GM18868 (cell line): ENCODE results near the gene HSD17B13.
A peak's percentile ranks its signal among the peaks of the same experiment; 100 is the strongest.
"Not testable (repeated sequence)": the region's sequence is repeated elsewhere in the genome, so short reads cannot be mapped to it uniquely, and the experiment has no call there.

Experiments
- ATAC-seq: cut with Tn5 transposase; IDR thresholded peaks from one replicate; pipeline ENCODE4 v1.9.1; 2021; ENCODE audit warnings: mild to moderate bottlenecking, moderate library complexity; ENCODE audit not compliant: unreplicated experiment

HSD17B13 gene

GRCh38 chr4:87317527-87317926 is 5.2 kb downstream of the HSD17B13 start:
- no peak for ATAC-seq

- ATAC-seq = no peak
Measured at GRCh38 chr4:87316961-87317360, 5.7 kb downstream of the HSD17B13 start.

- not testable (repeated sequence) for ATAC-seq
Measured at GRCh38 chr4:87315000-87315399, 7.7 kb downstream of the HSD17B13 start.

- ATAC-seq = no peak
Measured at GRCh38 chr4:87313756-87314155, 8.9 kb downstream of the HSD17B13 start.

GRCh38 chr4:87311684-87312083 is 11.0 kb downstream of the HSD17B13 start:
- ATAC-seq = no peak

GRCh38 chr4:87310691-87311335 is 11.9 kb downstream of the HSD17B13 start:
- no peak for ATAC-seq

- ATAC-seq = no peak
Measured at GRCh38 chr4:87309625-87310024, 13.1 kb downstream of the HSD17B13 start.

- peak; percentile 74 for ATAC-seq
Measured at GRCh38 chr4:87306056-87306455, 16.6 kb downstream of the HSD17B13 start.

GRCh38 chr4:87305562-87305961 is 17.1 kb downstream of the HSD17B13 start:
- no peak for ATAC-seq

- ATAC-seq = no peak
Measured at GRCh38 chr4:87304745-87305432, 17.8 kb downstream of the HSD17B13 start.

- no peak for ATAC-seq
Measured at GRCh38 chr4:87299898-87300297, 22.8 kb downstream of the HSD17B13 start.

GRCh38 chr4:87298362-87298761 is 24.3 kb downstream of the HSD17B13 start:
- ATAC-seq = no peak

GRCh38 chr4:87294911-87295310 is 27.8 kb downstream of the HSD17B13 start:
- ATAC-seq = not testable (repeated sequence)

GRCh38 chr4:87293889-87294288 is 28.8 kb downstream of the HSD17B13 start:
- not testable (repeated sequence) for ATAC-seq

GRCh38 chr4:87286970-87287369 is 35.7 kb downstream of the HSD17B13 start:
- ATAC-seq = no peak

- not testable (repeated sequence) for ATAC-seq
Measured at GRCh38 chr4:87284268-87284667, 38.4 kb downstream of the HSD17B13 start.

- no peak for ATAC-seq
Measured at GRCh38 chr4:87283151-87283550, 39.5 kb downstream of the HSD17B13 start.

- no peak for ATAC-seq
Measured at GRCh38 chr4:87281603-87282002, 41.1 kb downstream of the HSD17B13 start.

- ATAC-seq = no peak
Measured at GRCh38 chr4:87278335-87278794, 44.3 kb downstream of the HSD17B13 start.

GRCh38 chr4:87275311-87275710 is 47.4 kb downstream of the HSD17B13 start:
- no peak for ATAC-seq

GRCh38 chr4:87274803-87275202 is 47.9 kb downstream of the HSD17B13 start:
- ATAC-seq = no peak

GRCh38 chr4:87274327-87274726 is 48.4 kb downstream of the HSD17B13 start:
- no peak for ATAC-seq
